Neural cell (in vitro differentiated cells): Measurements from ENCODE around the gene PAFAH2. TPM values are rescaled to one million over a fixed set of nuclear protein-coding genes. Genes with fewer than 3 reads are reported as not detected.

Source experiments
- H2AFZ ChIP-seq: fragments of 200-600, 300-800 bp; sonication (generic), shearing (Covaris generic); 2 replicates; pipeline ENCODE4 v1.6.0; 2014; ENCODE audit warnings: low read depth, mild to moderate bottlenecking, antibody characterized with exemption, low read length, moderate library complexity
- H3F3A ChIP-seq: fragments of 200-600 bp; shearing (Covaris generic); 2 replicates; pipeline ENCODE4 v1.6.1; 2016; ENCODE audit warnings: mild to moderate bottlenecking, moderate library complexity, mixed read lengths, antibody characterized with exemption, low read length; ENCODE audit not compliant: insufficient read depth, poor library complexity, severe bottlenecking
- H3K27ac ChIP-seq: fragments of 200-600, 300-800 bp; sonication (generic), shearing (Covaris generic); 2 replicates; pipeline ENCODE4 v1.5.1; 2014; ENCODE audit warnings: mild to moderate bottlenecking, low read length, moderate library complexity
- H3K27me3 ChIP-seq: fragments of 300-800, 200-600 bp; sonication (generic), shearing (Covaris generic); 2 replicates; pipeline ENCODE4 v1.6.0; 2014; ENCODE audit warnings: mild to moderate bottlenecking, low read depth, low read length, moderate library complexity; ENCODE audit not compliant: insufficient read depth
- H3K36me3 ChIP-seq: fragments of 300-800, 200-600 bp; sonication (generic), shearing (Covaris generic); 2 replicates; pipeline ENCODE4 v1.5.1; 2014; ENCODE audit warnings: mild to moderate bottlenecking, antibody characterized with exemption, low read length, moderate library complexity; ENCODE audit not compliant: insufficient read depth
- H3K4me2 ChIP-seq: fragments of 300-800, 200-600 bp; sonication (generic), shearing (Covaris generic); 2 replicates; pipeline ENCODE4 v1.6.0; 2014; ENCODE audit warnings: mild to moderate bottlenecking, low read length
- H3K4me3 ChIP-seq: fragments of 300-800, 200-600 bp; sonication (generic), shearing (Covaris generic); 2 replicates; pipeline ENCODE4 v1.5.1; 2014; ENCODE audit warnings: mild to moderate bottlenecking, low read length, moderate library complexity
- H3K79me2 ChIP-seq: fragments of 200-600 bp; shearing (Covaris generic); replicated peaks from 2 replicates; pipeline ENCODE4 v1.6.0; 2014; ENCODE audit warnings: mild to moderate bottlenecking, low read length, moderate library complexity; ENCODE audit not compliant: insufficient read depth
- H3K9ac ChIP-seq: fragments of 300-800, 200-600 bp; sonication (generic), shearing (Covaris generic); 2 replicates; pipeline ENCODE4 v1.6.1; 2016; ENCODE audit warnings: mild to moderate bottlenecking, low read length, mixed read lengths
- H3K9me2 ChIP-seq: fragments of 200-600 bp; shearing (Covaris generic); 2 replicates; pipeline ENCODE4 v1.6.1; 2016; ENCODE audit warnings: mild to moderate bottlenecking, low read length, mixed read lengths; ENCODE audit not compliant: insufficient read depth
- H3K9me3 ChIP-seq: fragments of 200-600, 300-800 bp; sonication (generic), shearing (Covaris generic); 2 replicates; pipeline ENCODE4 v1.6.1; 2016; ENCODE audit warnings: mild to moderate bottlenecking, mixed run types, low read length, moderate library complexity, mixed read lengths
- H4K20me1 ChIP-seq: fragments of 200-600 bp; shearing (Covaris generic); 2 replicates; pipeline ENCODE4 v1.6.1; 2016; ENCODE audit warnings: mild to moderate bottlenecking, mixed run types; ENCODE audit not compliant: insufficient read depth
- EP300 ChIP-seq: fragments of 450-650 bp; conservative IDR thresholded peaks from 2 replicates; pipeline ENCODE4 v1.6.1; 2014; ENCODE audit warnings: antibody characterized with exemption, mild to moderate bottlenecking, moderate library complexity; ENCODE audit not compliant: poor library complexity, severe bottlenecking
- EZH2 ChIP-seq: fragments of 200-600, 300-800 bp; shearing (Covaris generic), sonication (generic); IDR thresholded peaks from 2 replicates; pipeline ENCODE4 v1.6.1; 2014; ENCODE audit warnings: antibody characterized with exemption, low read length, borderline replicate concordance, mild to moderate bottlenecking; ENCODE audit not compliant: insufficient read depth, poor library complexity, severe bottlenecking
- MXI1 ChIP-seq: fragments of 450-650 bp; conservative IDR thresholded peaks from 2 replicates; pipeline ENCODE4 v1.6.1; 2014; ENCODE audit warnings: antibody characterized with exemption, mild to moderate bottlenecking; ENCODE audit not compliant: poor library complexity, severe bottlenecking
- POLR2AphosphoS5 ChIP-seq: IDR thresholded peaks from 2 replicates; pipeline ENCODE4 v1.6.1; 2012
- RAD21 ChIP-seq: fragments of 450-650 bp; conservative IDR thresholded peaks from 2 replicates; pipeline ENCODE4 v1.6.1; 2014; ENCODE audit warnings: antibody characterized with exemption, mild to moderate bottlenecking, moderate library complexity
- SMC3 ChIP-seq: fragments of 450-650 bp; conservative IDR thresholded peaks from 2 replicates; pipeline ENCODE4 v1.6.1; 2014; ENCODE audit warnings: antibody characterized with exemption, mild to moderate bottlenecking, moderate library complexity; ENCODE audit not compliant: poor library complexity
- TAF1 ChIP-seq: IDR thresholded peaks from 2 replicates; pipeline ENCODE4 v1.6.1; 2012; ENCODE audit warnings: low read depth
- polyA plus RNA-seq: library from polyadenylated mRNA; depleted of rRNA; stranded (reverse); fragments of >200 nt; gene quantifications from 2 replicates; pipeline ENCODE4 v1.2.3, GENCODE V29; 2014
- TF ChIP-seq, protein P1 (sequence below): IDR thresholded peaks from 2 replicates; pipeline ENCODE4 v1.6.1; 2012; ENCODE audit warnings: borderline replicate concordance
- TF ChIP-seq, protein P2 (sequence below): fragments of 450-650 bp; IDR thresholded peaks from 2 replicates; pipeline ENCODE4 v1.5.1; 2014; ENCODE audit warnings: antibody characterized with exemption, mild to moderate bottlenecking, moderate library complexity; ENCODE audit not compliant: poor library complexity, severe bottlenecking

PAFAH2 gene
- polyA plus RNA-seq, 1 donor from 2014 or later = 7.9 TPM

DNA sequence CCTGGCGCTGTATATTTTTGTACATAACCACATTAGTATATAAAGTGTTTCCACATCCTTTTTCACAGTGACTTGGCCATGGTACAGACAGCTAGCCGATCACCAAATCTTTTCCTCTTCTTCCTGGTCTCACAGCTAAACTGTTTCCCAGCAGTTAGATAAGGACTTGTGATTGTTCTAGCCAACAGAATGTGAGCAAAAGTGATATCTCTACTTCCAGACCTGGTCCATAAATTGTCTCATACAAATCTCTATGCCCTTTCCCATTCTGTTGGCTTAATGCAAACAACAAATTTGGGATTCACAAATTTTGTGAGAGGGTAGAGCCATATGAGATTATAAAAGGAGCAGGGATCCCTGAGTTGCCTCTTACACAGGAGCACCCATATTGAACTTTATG lies 19.5 kb downstream of the PAFAH2 start:
- Histone ChIP-seq H3K4me2 (no peak overlapping the region), H3K27ac (no peak overlapping the region), H2AFZ (no peak overlapping the region), H3K79me2 (no peaks in the 10 kb centered on the region), H3K4me3 (no peak overlapping the region), H3K27me3 (no peaks in the 10 kb centered on the region), H4K20me1 (no peaks in the 10 kb centered on the region), H3K9me3 (no peaks in the 10 kb centered on the region), H3K36me3 (no peaks in the 10 kb centered on the region), H3K9ac (no peak overlapping the region), H3K9me2 (no peaks in the 10 kb centered on the region), H3F3A (no peaks in the 10 kb centered on the region)
- no peak for TF ChIP-seq MXI1
- TF ChIP-seq SMC3 = no peak
- TF ChIP-seq, protein P1, sequence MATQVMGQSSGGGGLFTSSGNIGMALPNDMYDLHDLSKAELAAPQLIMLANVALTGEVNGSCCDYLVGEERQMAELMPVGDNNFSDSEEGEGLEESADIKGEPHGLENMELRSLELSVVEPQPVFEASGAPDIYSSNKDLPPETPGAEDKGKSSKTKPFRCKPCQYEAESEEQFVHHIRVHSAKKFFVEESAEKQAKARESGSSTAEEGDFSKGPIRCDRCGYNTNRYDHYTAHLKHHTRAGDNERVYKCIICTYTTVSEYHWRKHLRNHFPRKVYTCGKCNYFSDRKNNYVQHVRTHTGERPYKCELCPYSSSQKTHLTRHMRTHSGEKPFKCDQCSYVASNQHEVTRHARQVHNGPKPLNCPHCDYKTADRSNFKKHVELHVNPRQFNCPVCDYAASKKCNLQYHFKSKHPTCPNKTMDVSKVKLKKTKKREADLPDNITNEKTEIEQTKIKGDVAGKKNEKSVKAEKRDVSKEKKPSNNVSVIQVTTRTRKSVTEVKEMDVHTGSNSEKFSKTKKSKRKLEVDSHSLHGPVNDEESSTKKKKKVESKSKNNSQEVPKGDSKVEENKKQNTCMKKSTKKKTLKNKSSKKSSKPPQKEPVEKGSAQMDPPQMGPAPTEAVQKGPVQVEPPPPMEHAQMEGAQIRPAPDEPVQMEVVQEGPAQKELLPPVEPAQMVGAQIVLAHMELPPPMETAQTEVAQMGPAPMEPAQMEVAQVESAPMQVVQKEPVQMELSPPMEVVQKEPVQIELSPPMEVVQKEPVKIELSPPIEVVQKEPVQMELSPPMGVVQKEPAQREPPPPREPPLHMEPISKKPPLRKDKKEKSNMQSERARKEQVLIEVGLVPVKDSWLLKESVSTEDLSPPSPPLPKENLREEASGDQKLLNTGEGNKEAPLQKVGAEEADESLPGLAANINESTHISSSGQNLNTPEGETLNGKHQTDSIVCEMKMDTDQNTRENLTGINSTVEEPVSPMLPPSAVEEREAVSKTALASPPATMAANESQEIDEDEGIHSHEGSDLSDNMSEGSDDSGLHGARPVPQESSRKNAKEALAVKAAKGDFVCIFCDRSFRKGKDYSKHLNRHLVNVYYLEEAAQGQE = no peak
- TF ChIP-seq RAD21 = no peak
- TF ChIP-seq EP300 = no peak
- no peak for TF ChIP-seq POLR2AphosphoS5
- TF ChIP-seq, protein P2, sequence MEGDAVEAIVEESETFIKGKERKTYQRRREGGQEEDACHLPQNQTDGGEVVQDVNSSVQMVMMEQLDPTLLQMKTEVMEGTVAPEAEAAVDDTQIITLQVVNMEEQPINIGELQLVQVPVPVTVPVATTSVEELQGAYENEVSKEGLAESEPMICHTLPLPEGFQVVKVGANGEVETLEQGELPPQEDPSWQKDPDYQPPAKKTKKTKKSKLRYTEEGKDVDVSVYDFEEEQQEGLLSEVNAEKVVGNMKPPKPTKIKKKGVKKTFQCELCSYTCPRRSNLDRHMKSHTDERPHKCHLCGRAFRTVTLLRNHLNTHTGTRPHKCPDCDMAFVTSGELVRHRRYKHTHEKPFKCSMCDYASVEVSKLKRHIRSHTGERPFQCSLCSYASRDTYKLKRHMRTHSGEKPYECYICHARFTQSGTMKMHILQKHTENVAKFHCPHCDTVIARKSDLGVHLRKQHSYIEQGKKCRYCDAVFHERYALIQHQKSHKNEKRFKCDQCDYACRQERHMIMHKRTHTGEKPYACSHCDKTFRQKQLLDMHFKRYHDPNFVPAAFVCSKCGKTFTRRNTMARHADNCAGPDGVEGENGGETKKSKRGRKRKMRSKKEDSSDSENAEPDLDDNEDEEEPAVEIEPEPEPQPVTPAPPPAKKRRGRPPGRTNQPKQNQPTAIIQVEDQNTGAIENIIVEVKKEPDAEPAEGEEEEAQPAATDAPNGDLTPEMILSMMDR = no peak
- TF ChIP-seq TAF1 = no peak

DNA sequence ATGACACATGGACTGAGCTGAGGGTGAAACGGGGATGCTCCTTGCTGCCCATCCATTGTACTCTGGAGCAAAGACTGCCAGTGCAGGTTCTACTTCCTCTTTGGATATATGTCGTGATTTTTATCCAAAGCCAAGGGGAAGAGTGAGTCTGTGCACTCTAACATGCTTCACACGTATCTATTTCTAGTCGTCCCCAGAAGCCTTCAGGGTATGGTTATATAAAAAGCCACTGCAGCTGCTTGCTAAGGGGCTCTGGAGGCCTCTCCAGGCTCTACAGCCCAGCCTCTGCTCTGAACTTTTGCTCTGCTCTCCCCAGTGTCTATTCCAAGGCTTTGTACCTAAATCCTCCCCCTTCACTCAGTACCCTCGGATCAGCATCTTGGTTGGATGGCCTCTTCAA lies 20.1 kb downstream of the PAFAH2 start:
- Histone ChIP-seq H4K20me1 (no peaks in the 10 kb centered on the region), H3F3A (no peaks in the 10 kb centered on the region), H2AFZ (no peak overlapping the region), H3K9me3 (no peaks in the 10 kb centered on the region), H3K4me3 (no peak overlapping the region), H3K79me2 (no peaks in the 10 kb centered on the region), H3K4me2 (no peak overlapping the region), H3K27me3 (no peaks in the 10 kb centered on the region), H3K9ac (no peak overlapping the region), H3K9me2 (no peaks in the 10 kb centered on the region), H3K27ac (no peak overlapping the region), H3K36me3 (no peaks in the 10 kb centered on the region)
- TF ChIP-seq EZH2 (no peak), TAF1 (no peak), POLR2AphosphoS5 (no peak), SMC3 (no peak), RAD21 (no peak), MXI1 (no peak), EP300 (no peak)
- TF ChIP-seq, protein P2 = no peak
- TF ChIP-seq, protein P1 = no peak
